RWPE2 (cell line): ENCODE measurements around the gene KRTAP10-1.

Experiments used
- ATAC-seq: fragments of 200-7000 bp; cut with Tn5 transposase; 3 replicates; pipeline ENCODE4 v1.9.1; 2021; ENCODE audit warnings: low read depth
- DNase-seq: peaks from one replicate; pipeline ENCODE4 v3.0.0-alpha.2; 2020; ENCODE audit warnings: low spot score
- H3K27ac ChIP-seq: fragments of 450-650 bp; 2 replicates; pipeline ENCODE4 v1.5.1; 2017; ENCODE audit warnings: mild to moderate bottlenecking; ENCODE audit not compliant: poor library complexity, severe bottlenecking
- H3K27me3 ChIP-seq: fragments of 250-450 bp; sonication (Bioruptor Pico); 2 replicates; pipeline ENCODE4 v1.5.1; 2021; ENCODE audit warnings: mild to moderate bottlenecking, moderate library complexity; ENCODE audit not compliant: insufficient read depth, poor library complexity, severe bottlenecking
- H3K36me3 ChIP-seq: fragments of 250-450 bp; sonication (Bioruptor Pico); 2 replicates; pipeline ENCODE4 v1.5.1; 2020; ENCODE audit warnings: low read depth, mild to moderate bottlenecking, moderate library complexity
- H3K4me1 ChIP-seq: fragments of 250-450 bp; sonication (Bioruptor Pico); 2 replicates; pipeline ENCODE4 v1.5.1; 2021; ENCODE audit warnings: mild to moderate bottlenecking, moderate library complexity; ENCODE audit not compliant: insufficient read depth, poor library complexity, severe bottlenecking
- H3K4me3 ChIP-seq: fragments of 250-450 bp; sonication (Bioruptor Pico); 2 replicates; pipeline ENCODE4 v1.5.1; 2021; ENCODE audit warnings: mild to moderate bottlenecking, moderate library complexity; ENCODE audit not compliant: severe bottlenecking
- H3K9me3 ChIP-seq: fragments of 250-450 bp; sonication (Bioruptor Pico); 2 replicates; pipeline ENCODE4 v1.5.1; 2021; ENCODE audit warnings: mild to moderate bottlenecking, moderate library complexity; ENCODE audit not compliant: severe bottlenecking
- TF ChIP-seq, protein P1 (sequence below): fragments of 450-650 bp; IDR thresholded peaks from one replicate; pipeline ENCODE4 v1.5.1; 2017; ENCODE audit warnings: mild to moderate bottlenecking, moderate library complexity; ENCODE audit not compliant: poor library complexity, severe bottlenecking

The KRTAP10-1 gene

DNA sequence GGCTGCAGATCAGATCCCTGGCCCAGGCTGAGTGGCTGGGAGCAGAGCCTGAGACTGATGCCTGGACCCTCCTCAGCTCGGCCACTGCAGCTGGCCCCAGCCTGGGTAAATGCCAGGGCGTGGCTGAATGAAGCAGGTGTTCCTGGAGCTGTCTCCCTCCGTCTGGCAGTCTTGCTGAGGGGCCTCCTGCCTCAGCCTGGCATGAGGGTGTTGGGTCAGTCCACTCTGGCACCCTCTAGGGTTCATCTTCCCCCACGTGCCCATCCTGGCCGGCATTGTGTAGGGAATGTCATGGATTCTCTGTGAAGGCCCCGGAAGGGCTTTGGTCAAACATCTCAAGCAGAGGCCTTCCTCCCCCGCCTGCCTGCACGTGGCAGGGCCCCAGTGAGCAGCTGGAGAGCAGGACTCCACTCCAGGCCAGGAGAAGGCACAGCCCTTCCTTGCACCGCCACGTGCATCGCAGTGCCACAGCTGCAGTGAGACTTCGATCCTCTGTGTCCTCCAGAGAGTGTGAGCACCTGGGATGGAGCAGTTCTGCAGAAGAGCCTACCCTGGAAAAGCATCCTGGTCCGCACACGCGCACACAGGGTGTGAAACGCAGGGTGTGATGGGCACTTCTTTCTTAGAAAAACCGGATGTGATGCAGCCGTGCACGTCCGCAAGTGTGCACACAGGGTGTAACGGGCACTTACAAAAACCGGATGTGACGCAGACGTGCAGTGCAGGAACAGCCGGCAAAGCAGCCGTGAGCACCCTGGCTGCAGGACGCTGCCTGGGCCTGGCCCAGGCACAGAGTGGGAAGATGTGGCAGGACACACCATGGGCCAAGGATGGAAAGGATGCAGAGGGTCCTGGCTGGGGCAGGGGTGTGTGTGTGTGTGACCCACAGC lies 28.9 kb upstream of the KRTAP10-1 start:
- Histone ChIP-seq H3K36me3 (no peaks in the 10 kb centered on the region), H3K27ac (no peak overlapping the region), H3K4me3 (no peak overlapping the region), H3K9me3 (peaks cover 2% of the 10 kb centered on the region), H3K27me3 (no peaks in the 10 kb centered on the region), H3K4me1 (no peaks in the 10 kb centered on the region)
- ATAC-seq (no peak), DNase-seq (no peak)
- TF ChIP-seq, protein P1, sequence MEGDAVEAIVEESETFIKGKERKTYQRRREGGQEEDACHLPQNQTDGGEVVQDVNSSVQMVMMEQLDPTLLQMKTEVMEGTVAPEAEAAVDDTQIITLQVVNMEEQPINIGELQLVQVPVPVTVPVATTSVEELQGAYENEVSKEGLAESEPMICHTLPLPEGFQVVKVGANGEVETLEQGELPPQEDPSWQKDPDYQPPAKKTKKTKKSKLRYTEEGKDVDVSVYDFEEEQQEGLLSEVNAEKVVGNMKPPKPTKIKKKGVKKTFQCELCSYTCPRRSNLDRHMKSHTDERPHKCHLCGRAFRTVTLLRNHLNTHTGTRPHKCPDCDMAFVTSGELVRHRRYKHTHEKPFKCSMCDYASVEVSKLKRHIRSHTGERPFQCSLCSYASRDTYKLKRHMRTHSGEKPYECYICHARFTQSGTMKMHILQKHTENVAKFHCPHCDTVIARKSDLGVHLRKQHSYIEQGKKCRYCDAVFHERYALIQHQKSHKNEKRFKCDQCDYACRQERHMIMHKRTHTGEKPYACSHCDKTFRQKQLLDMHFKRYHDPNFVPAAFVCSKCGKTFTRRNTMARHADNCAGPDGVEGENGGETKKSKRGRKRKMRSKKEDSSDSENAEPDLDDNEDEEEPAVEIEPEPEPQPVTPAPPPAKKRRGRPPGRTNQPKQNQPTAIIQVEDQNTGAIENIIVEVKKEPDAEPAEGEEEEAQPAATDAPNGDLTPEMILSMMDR = no peak

DNA sequence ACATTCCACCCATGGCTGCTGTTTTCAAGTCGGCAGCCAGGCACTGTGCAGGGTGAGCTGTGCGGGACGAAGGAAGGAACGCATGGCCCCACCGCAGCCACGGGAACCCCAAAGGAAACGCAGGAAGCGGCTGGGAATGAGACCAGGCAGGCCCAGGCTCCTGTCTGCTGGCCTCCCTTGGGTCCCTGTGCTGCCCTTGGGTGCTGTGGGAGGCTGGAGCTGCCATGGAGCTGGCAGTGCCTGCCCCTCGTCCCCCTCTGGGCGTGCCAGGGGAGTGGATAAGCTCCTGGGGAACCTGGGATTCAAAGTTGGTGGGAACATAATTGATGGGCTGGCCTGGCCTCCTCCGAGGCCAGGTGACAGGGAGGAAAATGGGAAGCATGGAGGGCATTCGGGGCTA lies 28.3 kb upstream of the KRTAP10-1 start:
- TF ChIP-seq, protein P1 = no peak

DNA sequence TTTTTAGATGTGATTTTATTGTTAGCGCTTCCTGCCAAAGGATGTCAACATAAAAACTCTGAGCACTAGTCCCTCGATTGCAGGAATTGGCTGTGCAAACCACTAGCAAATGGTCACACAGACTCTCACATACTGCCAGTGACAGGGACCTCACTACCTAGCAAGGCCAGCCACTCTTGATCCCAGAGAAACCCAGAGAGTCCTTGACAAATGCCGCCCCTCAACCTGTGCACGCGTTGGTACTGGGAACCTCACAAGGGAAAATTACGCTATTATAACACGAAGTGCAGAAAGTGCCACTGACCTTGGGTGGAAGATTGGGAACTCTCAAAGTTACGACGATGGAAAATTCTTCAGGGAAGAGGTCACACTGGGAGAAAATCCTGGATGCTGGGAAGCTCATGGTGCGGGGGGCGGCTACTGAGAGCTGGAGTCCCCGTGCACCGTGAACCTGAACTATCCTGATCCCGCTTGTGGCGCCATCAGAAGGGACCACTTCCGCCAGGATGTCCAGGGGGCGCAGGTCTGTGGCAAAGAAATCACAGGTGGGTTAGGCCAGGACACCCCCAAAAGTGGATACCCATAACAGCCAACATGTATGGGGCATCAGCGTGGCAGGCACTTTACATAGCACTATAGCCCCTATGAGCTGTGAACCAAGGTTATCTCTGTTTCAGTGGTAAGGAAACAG lies 27.6 kb upstream of the KRTAP10-1 start:
- Histone ChIP-seq H3K4me1 (no peaks in the 10 kb centered on the region), H3K27me3 (no peaks in the 10 kb centered on the region), H3K27ac (no peak overlapping the region), H3K9me3 (peaks cover 2% of the 10 kb centered on the region), H3K36me3 (no peaks in the 10 kb centered on the region), H3K4me3 (no peak overlapping the region)
- DNase-seq (peak; percentile 51), ATAC-seq (no peak)
- TF ChIP-seq, protein P1 = no peak

More for the DNA sequence above, 28.3 kb upstream of the KRTAP10-1 start:
- H3K4me1 ChIP-seq = no peaks in the 10 kb centered on the region
- no peak for DNase-seq
- no peak for ATAC-seq
- no peaks in the 10 kb centered on the region for H3K27me3 ChIP-seq
- no peak overlapping the region for H3K27ac ChIP-seq
- H3K9me3 ChIP-seq = peaks cover 2% of the 10 kb centered on the region
- no peaks in the 10 kb centered on the region for H3K36me3 ChIP-seq
- H3K4me3 ChIP-seq = no peak overlapping the region

DNA sequence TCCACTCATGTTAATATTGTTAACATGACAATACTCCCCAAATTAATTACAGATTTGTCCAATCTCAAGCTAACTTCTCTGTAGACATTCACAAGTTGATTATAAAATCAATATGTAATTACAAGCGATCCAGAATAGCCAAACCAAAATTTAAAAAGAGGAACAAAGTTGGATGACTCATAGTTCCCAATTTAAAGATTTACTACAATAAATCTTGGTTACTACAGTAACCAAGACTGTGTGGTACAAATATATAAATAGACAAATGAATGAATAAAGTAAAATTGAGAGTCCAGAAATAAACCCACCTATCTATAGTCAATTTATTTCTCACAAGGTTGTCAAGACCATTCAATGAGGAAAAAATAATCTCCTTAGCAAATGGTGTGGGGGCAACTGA lies 26.4 kb upstream of the KRTAP10-1 start:
- ATAC-seq (no peak), DNase-seq (no peak)
- Histone ChIP-seq H3K4me1 (no peaks in the 10 kb centered on the region), H3K36me3 (no peaks in the 10 kb centered on the region), H3K27ac (no peak overlapping the region), H3K4me3 (no peak overlapping the region), H3K9me3 (peaks cover 2% of the 10 kb centered on the region), H3K27me3 (no peaks in the 10 kb centered on the region)
- TF ChIP-seq, protein P1 = no peak
